NCI-H2227 treated with DMSO at 0.1 percent for 48 hours (cell line): ENCODE data around the gene RPL7A.
"Not testable (repeated sequence)": the region's sequence is repeated elsewhere in the genome, so short reads cannot be mapped to it uniquely, and the experiment has no call there.

ENCODE experiments used
- DNase-seq: peaks from one replicate; lab custom pipeline; 2025; lab: John Stamatoyannopoulos, UW

The RPL7A gene

GRCh38 chr9:133389562-133389961, 41.5 kb downstream of the RPL7A start:
- no peak for DNase-seq

DNA sequence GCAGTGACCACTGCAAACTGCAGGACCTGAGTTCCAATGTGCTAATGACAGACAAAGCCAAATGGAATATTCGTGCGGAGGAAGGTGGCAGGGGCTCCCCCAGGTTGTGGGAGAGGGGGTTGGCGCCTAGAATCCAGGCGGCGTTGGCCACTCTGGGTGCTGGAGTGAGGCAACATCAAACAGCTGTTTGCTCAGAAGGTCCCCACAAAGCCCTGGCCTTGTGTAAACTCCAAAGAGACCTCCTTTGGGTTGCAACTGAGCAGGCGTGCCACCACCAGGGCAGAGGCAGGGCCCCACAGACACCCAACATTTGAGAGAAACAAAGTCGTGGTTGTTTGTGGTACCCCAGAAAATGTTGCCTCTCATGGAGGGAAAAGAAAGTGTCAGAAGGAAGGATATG, 42.7 kb downstream of the RPL7A start:
- DNase-seq, result no peak

DNA sequence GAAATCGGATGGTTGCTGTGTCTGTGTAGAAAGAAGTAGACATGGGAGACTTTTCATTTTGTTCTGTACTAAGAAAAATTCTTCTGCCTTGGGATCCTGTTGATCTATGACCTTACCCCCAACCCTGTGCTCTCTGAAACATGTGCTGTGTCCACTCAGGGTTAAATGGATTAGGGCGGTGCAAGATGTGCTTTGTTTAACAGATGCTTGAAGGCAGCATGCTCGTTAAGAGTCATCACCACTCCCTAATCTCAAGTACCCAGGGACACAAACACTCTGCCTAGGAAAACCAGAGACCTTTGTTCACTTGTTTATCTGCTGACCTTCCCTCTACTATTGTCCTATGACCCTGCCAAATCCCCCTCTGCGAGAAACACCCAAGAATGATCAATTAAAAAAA, 43.4 kb downstream of the RPL7A start:
- DNase-seq, result not testable (repeated sequence)

DNA sequence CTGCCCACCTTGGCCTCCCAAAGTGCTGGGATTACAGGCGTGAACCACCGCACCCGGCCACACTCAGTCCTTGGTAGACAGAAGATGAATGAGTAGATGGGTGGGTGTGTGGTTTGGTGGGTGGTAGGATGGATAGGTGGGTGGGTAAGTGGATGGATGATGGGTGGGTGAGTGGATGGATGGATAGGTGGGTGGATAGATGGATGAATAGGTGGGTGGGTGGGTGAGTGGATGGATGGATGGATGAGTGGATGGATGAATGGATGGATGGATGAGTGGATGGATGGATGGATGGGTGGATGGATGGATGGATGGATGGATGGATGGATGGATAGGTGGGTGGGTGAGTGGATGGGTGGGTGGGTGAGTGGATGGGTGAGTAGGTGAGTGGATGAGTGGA, 44.3 kb downstream of the RPL7A start:
- DNase-seq, result not testable (repeated sequence)

DNA sequence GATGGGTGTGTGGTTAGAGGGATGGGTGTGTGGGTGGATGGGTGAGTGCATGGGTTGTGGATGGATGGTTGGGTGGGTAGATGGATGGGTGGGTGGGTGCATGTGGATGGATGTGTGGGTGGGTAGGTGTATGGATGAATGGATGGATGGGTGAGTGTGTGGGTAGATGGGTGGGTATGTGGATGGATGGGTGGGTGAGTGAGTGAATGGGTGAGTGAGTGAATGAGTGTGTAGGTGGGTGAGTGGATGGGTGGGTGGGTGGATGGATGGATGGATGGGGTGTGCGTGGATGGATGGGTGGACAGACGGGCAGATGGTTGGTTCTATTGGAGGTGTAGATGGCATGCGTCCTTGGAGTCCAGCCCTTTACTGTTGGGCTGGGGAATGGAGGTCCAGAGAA, 45.4 kb downstream of the RPL7A start:
- no peak for DNase-seq

GRCh38 chr9:133394687-133395271, 46.8 kb downstream of the RPL7A start:
- no peak for DNase-seq

- no peak for DNase-seq
Measured at GRCh38 chr9:133396952-133397351, 48.9 kb downstream of the RPL7A start.

GRCh38 chr9:133397370-133397769, 49.4 kb downstream of the RPL7A start:
- DNase-seq, result no peak

- no peak for DNase-seq
Measured at GRCh38 chr9:133397895-133398294, 49.9 kb downstream of the RPL7A start.

DNA sequence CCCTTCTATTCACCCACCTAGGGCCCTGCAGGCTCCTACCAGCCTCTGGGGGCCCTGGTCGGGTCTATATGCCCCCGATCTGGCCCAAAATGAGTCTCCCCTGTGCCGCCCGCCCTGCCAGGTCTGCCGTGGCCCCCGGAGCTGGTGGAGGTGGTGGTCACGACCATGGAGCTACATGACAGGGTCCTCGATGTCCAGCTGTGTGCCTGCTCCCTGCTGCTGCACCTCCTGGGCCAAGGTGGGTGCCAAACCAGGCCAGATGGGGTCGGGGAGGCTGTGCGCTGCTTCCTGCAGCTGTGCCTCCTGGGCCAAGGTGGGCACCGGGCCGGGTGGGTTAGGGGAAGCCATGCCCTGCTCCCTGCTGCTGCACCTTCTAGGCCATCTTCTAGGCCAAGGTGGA, 52.3 kb downstream of the RPL7A start:
- DNase-seq, result no peak
